Measurements from ENCODE around the gene FRMD4A. TPM values are rescaled to one million over a fixed set of nuclear protein-coding genes. Genes with fewer than 3 reads are reported as not detected.

Gene FRMD4A
- total RNA-seq, 1 experiment from 2014 or later = 18.3 TPM

GRCh38 chr10:13650961-13651360 lies 679.8 kb downstream of the FRMD4A start:
- H3K79me2 ChIP-seq (ENCODE audit: low read depth) = no peaks in the 10 kb centered on the region
- no peaks in the 10 kb centered on the region for H3K9me3 ChIP-seq (ENCODE audit: insufficient read depth, low read depth)
- no peaks in the 10 kb centered on the region; the same call in 1 of the 2 replicates for H4K20me1 ChIP-seq (ENCODE audit: insufficient read depth)
- no peak overlapping the region for H3K4me3 ChIP-seq
- H3K27me3 ChIP-seq (ENCODE audit: insufficient read depth, low read depth) = no peaks in the 10 kb centered on the region
- peaks cover 5% of the 10 kb centered on the region; the same call in 1 of the 2 replicates for H3K36me3 ChIP-seq (ENCODE audit: low read depth)
- no peak overlapping the region for H3K27ac ChIP-seq
- no peaks in the 10 kb centered on the region for H3K4me1 ChIP-seq (replicated peaks; ENCODE audit: insufficient read depth)
- CTCF ChIA-PET = no interaction called here
- DNase-seq = no peak
- TF ChIP-seq EZH2 (IDR thresholded peaks at IDR 0.05; ENCODE audit: low read depth) (no peak), CTCF (conservative IDR thresholded peaks at IDR 0.05) (no peak)
- no peaks in the 10 kb centered on the region for H3K9me2 ChIP-seq (ENCODE audit: insufficient read depth)
- intact Hi-C loops (cut with micrococcal nuclease; ENCODE audit: unreplicated experiment) = no loop called here
- POLR2A ChIA-PET (ENCODE audit: unreplicated experiment) = no interaction called here
- BruUV-seq (replicated peaks) = no TSS peak
- H3F3A ChIP-seq (ENCODE audit: insufficient read depth, low read depth) = no peaks in the 10 kb centered on the region
- H2AFZ ChIP-seq = no peak overlapping the region
- no peak overlapping the region for H3K4me2 ChIP-seq

GRCh38 chr10:13649844-13650520 lies 680.7 kb downstream of the FRMD4A start:
- TF ChIP-seq CTCF (conservative IDR thresholded peaks at IDR 0.05) = no peak
- TF ChIP-seq EZH2 (IDR thresholded peaks at IDR 0.05; ENCODE audit: low read depth) = no peak
- H3K79me2 ChIP-seq (ENCODE audit: low read depth) = no peaks in the 10 kb centered on the region
- no peak overlapping the region for H3K27ac ChIP-seq
- no peaks in the 10 kb centered on the region for H3K4me1 ChIP-seq (replicated peaks; ENCODE audit: insufficient read depth)
- no peak overlapping the region for H3K4me3 ChIP-seq
- no peak for DNase-seq
- CTCF ChIA-PET = no interaction called here
- intact Hi-C loops (cut with micrococcal nuclease; ENCODE audit: unreplicated experiment) = no loop called here
- no peak overlapping the region for H3K4me2 ChIP-seq
- no peaks in the 10 kb centered on the region for H3K9me3 ChIP-seq (ENCODE audit: insufficient read depth, low read depth)
- BruUV-seq (replicated peaks) = no TSS peak
- H3K9me2 ChIP-seq (ENCODE audit: insufficient read depth) = no peaks in the 10 kb centered on the region
- peaks cover 5% of the 10 kb centered on the region; the same call in 1 of the 2 replicates for H3K36me3 ChIP-seq (ENCODE audit: low read depth)
- POLR2A ChIA-PET (ENCODE audit: unreplicated experiment) = no interaction called here
- no peaks in the 10 kb centered on the region for H3K27me3 ChIP-seq (ENCODE audit: insufficient read depth, low read depth)
- no peaks in the 10 kb centered on the region for H3F3A ChIP-seq (ENCODE audit: insufficient read depth, low read depth)
- no peaks in the 10 kb centered on the region; the same call in 1 of the 2 replicates for H4K20me1 ChIP-seq (ENCODE audit: insufficient read depth)
- no peak overlapping the region for H2AFZ ChIP-seq

- H3F3A ChIP-seq (ENCODE audit: insufficient read depth, low read depth) = no peaks in the 10 kb centered on the region
- peaks cover 5% of the 10 kb centered on the region; the same call in 1 of the 2 replicates for H3K36me3 ChIP-seq (ENCODE audit: low read depth)
Measured at GRCh38 chr10:13648425-13648824, 682.3 kb downstream of the FRMD4A start.

More at GRCh38 chr10:13648425-13648824, 682.3 kb downstream of the FRMD4A start:
- Histone ChIP-seq H3K27me3 (ENCODE audit: insufficient read depth, low read depth) (no peaks in the 10 kb centered on the region), H3K4me1 (replicated peaks; ENCODE audit: insufficient read depth) (no peaks in the 10 kb centered on the region), H2AFZ (no peak overlapping the region), H3K4me3 (no peak overlapping the region), H3K79me2 (ENCODE audit: low read depth) (no peaks in the 10 kb centered on the region), H3K9me2 (ENCODE audit: insufficient read depth) (no peaks in the 10 kb centered on the region), H3K4me2 (no peak overlapping the region), H3K27ac (no peak overlapping the region), H3K9me3 (ENCODE audit: insufficient read depth, low read depth) (no peaks in the 10 kb centered on the region), H4K20me1 (ENCODE audit: insufficient read depth) (no peaks in the 10 kb centered on the region; the same call in 1 of the 2 replicates)
- intact Hi-C loops (cut with micrococcal nuclease; ENCODE audit: unreplicated experiment) = no loop called here
- CTCF ChIA-PET = no interaction called here
- POLR2A ChIA-PET (ENCODE audit: unreplicated experiment) = no interaction called here
- TF ChIP-seq CTCF (conservative IDR thresholded peaks at IDR 0.05) (no peak), EZH2 (IDR thresholded peaks at IDR 0.05; ENCODE audit: low read depth) (no peak)
- BruUV-seq (replicated peaks) = no TSS peak
- no peak for DNase-seq
